Activated effector memory CD4-positive, alpha-beta T cell treated with Interleukin-2 at 50 U/mL for 16 hours (primary cell): ENCODE measurements around the gene CABP7.
"Not testable (repeated sequence)": the region's sequence is repeated elsewhere in the genome, so short reads cannot be mapped to it uniquely, and the experiment has no call there.

ENCODE experiments used
- DNase-seq: peaks from one replicate; pipeline ENCODE4 v3.0.0-alpha.2; 2020

Gene CABP7

GRCh38 chr22:29751669-29752068, 31.9 kb downstream of the CABP7 start:
- DNase-seq = no peak

GRCh38 chr22:29753808-29754657, 34.2 kb downstream of the CABP7 start:
- no peak for DNase-seq

GRCh38 chr22:29754658-29755395, 35.0 kb downstream of the CABP7 start:
- DNase-seq = not testable (repeated sequence)

- no peak for DNase-seq
Measured at GRCh38 chr22:29755889-29756288, 36.1 kb downstream of the CABP7 start.

GRCh38 chr22:29756341-29756740, 36.5 kb downstream of the CABP7 start:
- DNase-seq = no peak

- no peak for DNase-seq
Measured at GRCh38 chr22:29757096-29757495, 37.3 kb downstream of the CABP7 start.

- DNase-seq = no peak
Measured at GRCh38 chr22:29758068-29758622, 38.3 kb downstream of the CABP7 start.

GRCh38 chr22:29758959-29759358, 39.2 kb downstream of the CABP7 start:
- DNase-seq = no peak

GRCh38 chr22:29762263-29762662, 42.5 kb downstream of the CABP7 start:
- no peak for DNase-seq

GRCh38 chr22:29765905-29766631, 46.3 kb downstream of the CABP7 start:
- peak; percentile 2 for DNase-seq

- DNase-seq = peak; percentile 88
Measured at GRCh38 chr22:29766632-29767170, 46.9 kb downstream of the CABP7 start, which contains the start of gene ZMAT5. TSS of gene ZMAT5 (minus strand) at chr22:29767007. CDS start at chr22:29748544, 18,463 bp downstream.

GRCh38 chr22:29767171-29768051, 47.6 kb downstream of the CABP7 start, which contains the start of gene UQCR10:
TSS of gene UQCR10 (plus strand) at chr22:29767369. CDS start at chr22:29767399, 30 bp downstream.
- DNase-seq = peak; percentile 86

GRCh38 chr22:29768052-29768693, 48.4 kb downstream of the CABP7 start:
- DNase-seq = no peak

- no peak for DNase-seq
Measured at GRCh38 chr22:29769723-29770321, 50.0 kb downstream of the CABP7 start.

GRCh38 chr22:29772170-29772641, 52.4 kb downstream of the CABP7 start:
- DNase-seq = no peak

GRCh38 chr22:29773233-29773632, 53.4 kb downstream of the CABP7 start:
- DNase-seq = no peak

- DNase-seq = no peak
Measured at GRCh38 chr22:29780220-29780619, 60.4 kb downstream of the CABP7 start.

- no peak for DNase-seq
Measured at GRCh38 chr22:29780748-29781676, 61.2 kb downstream of the CABP7 start.
